Measurements from ENCODE around the gene HELZ.
"Not testable (repeated sequence)": the region's sequence is repeated elsewhere in the genome, so short reads cannot be mapped to it uniquely, and the experiment has no call there.

The HELZ gene

DNA sequence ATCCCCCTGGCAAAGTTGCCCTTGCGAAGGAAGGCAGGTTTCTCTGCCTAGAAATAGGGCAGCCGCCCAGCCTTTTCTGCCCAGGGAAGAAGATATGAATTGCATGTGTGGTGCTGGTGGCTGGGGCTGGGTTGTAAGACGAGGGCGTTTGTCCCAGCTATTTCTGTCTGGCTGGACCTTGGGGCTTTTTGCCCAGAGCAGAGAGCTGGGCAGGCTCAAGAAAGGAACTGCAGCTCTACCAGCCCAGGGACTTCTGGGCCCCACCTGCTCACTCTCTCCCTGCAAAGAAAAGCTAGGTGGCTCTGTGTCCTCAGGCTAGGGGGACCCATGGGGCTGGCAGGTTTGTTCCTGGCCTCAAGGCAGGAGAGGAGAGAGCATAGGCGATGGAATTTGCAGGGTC lies 200.1 kb downstream of the HELZ start:
- DNase-seq = no peak

DNA sequence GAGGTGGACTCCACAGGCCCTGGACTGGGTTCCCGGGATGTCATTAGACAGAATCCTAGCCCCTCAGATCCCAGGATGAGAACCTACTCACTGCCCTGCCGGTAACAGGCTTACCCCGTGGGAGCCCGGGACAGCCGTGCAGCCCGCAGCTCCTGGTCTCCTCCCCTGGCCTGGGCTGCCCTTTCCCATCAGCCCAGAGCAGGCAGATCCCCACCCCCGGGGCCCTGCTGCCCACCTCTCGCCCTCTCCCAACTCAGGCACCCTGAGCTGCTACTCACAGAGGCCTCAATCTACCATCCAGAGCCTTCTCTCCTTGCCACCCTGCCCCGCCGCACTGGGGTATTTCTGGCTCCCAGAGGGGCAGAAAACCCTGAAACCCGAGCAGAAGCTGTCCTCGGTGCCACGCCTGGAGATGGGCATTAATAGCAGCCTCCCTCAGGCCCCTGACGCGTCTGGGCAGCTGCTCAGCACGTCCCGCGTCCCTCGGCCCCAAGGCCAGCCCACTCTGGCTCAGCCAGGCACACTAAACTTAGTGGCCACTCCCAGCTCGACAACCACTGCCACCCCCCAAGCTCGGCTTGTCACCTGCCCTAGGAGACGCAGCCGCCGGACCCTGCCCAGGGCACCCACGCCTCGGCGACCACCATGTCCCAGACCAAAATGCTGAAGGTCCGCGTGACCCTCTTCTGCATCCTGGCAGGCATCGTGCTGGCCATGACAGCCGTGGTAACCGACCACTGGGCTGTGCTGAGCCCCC lies 200.8 kb downstream of the HELZ start, which contains the start of gene CACNG1:
Gene CACNG1, plus strand, starts transcription at position 539 of the 757 bp plus-strand sequence. Its CDS starts 107 bp downstream, at position 646.
- DNase-seq = no peak

- DNase-seq = no peak
These were observed 201.7 kb downstream of the HELZ start for GRCh38 chr17:67043283-67043682.

GRCh38 chr17:67041941-67042899 lies 202.8 kb downstream of the HELZ start:
- no peak for DNase-seq

DNA sequence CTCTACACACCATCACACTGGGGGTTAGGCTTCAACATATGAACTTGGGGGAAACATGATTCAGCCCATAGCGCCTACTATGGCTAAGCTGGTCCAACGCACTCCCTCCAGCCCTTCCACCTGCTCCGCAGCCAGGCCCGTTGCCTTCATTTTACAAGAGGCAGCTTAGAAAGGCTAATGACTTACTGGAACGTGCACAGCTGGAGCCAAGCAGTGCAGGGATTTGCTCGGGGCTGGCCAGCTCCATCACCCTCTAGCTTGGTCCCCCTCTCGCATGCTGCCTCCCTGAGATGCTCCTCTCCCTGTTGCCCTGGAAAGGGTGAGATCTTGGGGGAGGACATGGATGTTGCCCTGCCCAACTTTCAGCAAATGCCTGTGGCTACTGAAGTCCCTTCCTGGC lies 203.5 kb downstream of the HELZ start:
- no peak for DNase-seq

- not testable (repeated sequence) for DNase-seq
These were observed 203.9 kb downstream of the HELZ start for GRCh38 chr17:67041119-67041518.

GRCh38 chr17:67040652-67041051 lies 204.3 kb downstream of the HELZ start:
- no peak for DNase-seq

- no peak for DNase-seq
These were observed 206.1 kb downstream of the HELZ start for GRCh38 chr17:67038861-67039365.

GRCh38 chr17:67035131-67036083 lies 209.6 kb downstream of the HELZ start:
- no peak for DNase-seq

- DNase-seq = no peak
These were observed 211.4 kb downstream of the HELZ start for GRCh38 chr17:67033613-67034012.

- DNase-seq = no peak
These were observed 212.0 kb downstream of the HELZ start for GRCh38 chr17:67032985-67033384.

DNA sequence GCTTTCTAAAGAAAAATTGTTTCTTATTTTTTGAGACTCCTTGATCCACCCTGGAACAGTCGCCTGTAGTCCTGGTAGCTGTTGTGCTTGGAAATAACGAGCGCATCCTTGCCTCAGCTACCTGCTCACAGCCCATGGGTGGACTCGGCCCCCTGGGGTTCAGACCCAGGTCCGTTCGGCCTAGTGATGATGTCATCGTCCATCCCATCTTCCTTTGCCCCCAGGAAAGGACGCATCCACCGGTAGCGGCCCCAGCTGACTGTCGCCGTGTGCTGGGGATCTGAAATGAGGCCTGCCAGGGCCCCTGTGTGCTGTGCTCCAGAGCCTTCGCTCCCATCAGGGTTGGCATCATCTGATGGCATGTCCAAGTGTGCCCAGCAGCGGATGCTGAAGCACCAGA lies 212.6 kb downstream of the HELZ start:
- DNase-seq = no peak

- DNase-seq = no peak
These were observed 214.4 kb downstream of the HELZ start for GRCh38 chr17:67030641-67031040.

GRCh38 chr17:67027031-67027628 lies 217.9 kb downstream of the HELZ start:
- no peak for DNase-seq

DNA sequence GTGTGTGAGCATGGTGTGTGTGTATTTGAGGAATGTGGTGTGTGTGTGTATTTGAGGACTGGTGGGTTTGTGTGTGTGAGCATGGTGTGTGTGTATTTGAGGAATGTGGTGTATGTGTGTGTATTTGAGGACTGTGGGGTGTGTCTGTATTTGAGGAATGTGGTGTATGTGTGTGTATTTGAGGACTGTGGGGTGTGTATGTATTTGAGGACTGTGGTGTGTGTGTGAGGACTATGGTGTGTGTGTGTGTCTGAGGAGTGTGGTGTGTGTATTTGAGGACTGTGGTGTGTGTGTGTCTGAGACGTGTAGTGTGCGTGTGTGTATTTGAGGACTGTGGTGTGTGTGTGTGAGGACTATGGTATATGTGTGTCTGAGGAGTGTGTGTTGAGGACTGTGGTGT lies 218.7 kb downstream of the HELZ start:
- no peak for DNase-seq

DNA sequence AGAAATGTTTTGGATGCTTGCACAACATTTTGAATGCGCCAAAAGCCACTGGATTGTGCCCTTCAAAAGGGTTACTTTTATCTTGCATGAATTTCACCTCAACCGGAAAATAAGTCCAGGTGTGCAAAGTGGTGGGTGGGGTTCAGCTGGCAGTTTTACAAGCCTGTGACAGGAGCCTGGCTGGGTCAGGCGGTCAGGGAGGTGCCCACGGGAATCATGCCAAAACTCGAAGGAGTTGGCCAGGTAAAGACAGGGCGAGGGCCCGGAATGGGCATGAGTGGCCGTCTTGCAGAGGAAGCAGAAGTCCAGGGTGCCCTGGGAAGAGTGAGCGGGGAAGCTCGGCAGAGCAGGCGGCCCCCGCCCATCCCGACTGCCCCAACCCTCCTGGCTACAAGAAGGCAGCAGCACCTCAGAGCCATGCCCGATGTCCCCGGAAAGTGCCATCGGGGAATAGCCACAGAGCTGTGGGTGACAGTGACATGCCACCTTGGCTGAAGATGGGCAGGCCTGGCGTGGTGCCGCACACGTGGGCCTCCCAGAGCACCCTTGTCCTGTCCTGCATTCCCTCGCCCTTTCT lies 219.7 kb downstream of the HELZ start:
- DNase-seq = no peak

GRCh38 chr17:67024736-67025135 lies 220.3 kb downstream of the HELZ start:
- no peak for DNase-seq

DNA sequence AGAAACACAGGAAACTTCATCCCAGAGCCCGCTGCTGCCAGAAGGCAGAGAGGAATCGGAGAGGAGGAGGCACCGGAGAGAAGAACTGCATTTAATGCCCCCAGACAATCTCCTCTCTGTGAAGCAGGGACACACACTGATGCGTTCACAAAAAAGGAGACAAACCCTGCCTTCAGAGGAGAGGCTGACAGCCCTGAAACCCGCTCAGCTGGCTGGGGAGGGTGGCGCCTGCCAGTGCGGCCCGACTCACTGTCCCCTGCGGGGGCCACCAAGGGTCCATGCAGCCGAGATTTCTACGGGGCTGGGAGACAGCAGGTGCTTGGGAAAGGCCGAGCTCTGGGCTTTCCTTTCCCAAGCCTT lies 222.6 kb downstream of the HELZ start:
- no peak for DNase-seq

DNA sequence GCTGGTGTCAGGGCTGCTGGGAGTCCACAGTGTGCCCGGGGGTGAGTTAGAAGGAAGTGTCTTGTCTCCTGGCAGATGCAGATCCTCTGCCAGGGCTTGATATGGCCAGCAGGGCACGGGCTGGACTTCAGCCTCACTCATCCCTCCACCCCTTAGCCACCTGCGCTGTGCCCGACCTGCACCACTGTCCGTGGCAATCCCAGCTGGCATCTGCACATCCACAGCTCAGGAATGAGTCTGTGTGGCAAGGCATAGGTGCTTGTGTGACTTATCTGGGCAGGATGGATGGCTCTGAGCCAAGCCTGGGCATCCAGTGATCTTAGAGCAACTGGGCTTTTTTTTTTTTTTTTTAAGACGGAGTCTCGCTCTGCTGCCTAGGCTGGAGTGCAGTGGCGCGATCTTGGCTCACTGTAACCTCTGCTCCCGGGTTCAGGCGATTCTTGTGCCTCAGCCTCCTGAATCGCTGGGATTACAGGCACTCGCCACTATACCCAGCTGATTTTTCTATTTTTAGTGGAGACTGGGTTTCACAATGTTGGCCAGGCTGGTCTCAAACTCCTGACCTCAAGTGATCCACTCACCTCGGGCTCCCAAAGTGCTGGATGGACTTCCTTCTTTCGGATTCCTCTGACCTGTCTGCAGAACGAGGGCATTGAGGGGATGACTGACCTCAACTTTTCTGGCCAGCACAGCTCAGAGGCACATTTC lies 223.1 kb downstream of the HELZ start:
- no peak for DNase-seq

DNA sequence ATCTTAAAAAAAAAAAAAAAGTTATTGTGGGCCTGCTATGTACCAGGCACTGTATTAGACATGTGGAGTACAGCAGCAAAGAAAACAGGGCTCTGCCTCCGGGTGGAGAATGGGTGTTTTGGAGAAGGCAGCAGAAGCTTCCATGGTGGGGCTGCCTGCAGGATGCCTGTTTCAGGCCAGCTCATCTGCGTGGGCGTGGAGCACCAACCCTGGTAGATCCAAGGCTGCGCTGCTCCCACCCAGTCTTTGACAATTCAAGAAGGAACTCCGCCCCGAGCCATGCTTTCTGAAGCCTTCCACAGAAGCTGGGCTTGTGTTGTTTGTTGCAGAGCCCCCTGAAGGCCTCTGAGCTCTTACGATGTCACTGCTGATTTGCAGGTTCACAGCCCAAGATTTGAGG lies 223.8 kb downstream of the HELZ start:
- no peak for DNase-seq
